GM19395 (cell line): ENCODE data around the gene TSPEAR.

Experiments
- ATAC-seq: cut with Tn5 transposase; IDR thresholded peaks from one replicate; pipeline ENCODE4 v1.9.1; 2021; ENCODE audit warnings: mild to moderate bottlenecking, moderate library complexity; ENCODE audit not compliant: unreplicated experiment

Gene TSPEAR

GRCh38 chr21:44723177-44724131 is 12.1 kb upstream of the TSPEAR start:
- no peak for ATAC-seq

DNA sequence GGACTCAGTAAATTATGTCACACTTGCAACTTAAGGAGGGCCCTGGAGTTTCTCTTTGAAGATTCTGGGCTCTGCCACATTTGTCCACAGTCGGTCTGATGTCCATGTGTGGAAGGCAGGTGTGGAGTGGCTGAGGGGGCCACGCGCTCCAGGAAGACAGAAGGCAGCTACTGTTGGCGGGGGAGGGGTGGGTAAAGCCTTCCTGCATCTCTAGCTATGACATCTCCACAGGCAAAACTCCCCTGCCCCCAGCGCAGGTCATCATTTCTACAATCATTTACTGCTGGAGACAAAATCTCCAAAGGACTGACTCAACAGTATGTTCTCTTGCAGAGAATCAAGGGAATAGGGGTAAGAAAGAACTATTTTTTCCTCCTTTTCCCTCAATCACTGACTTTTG is 11.4 kb upstream of the TSPEAR start:
- no peak for ATAC-seq

DNA sequence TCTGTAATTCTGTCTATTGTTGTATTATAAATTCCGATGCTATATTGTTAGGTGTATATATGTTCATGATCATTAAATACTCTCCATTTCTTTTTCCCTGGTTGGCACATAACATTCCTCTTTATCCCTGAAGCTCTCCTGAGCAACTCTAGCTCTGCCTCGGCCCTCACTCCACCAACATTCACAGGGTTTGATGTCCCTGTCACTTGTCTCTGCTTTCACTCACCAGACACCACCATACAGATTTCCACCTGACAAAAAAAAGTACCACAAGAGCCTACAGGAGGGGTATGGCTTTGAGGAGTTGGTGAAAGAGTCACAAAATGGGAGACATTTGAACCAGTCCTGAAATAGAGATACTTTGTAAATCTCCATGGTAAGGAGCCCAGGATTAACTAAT is 8.8 kb upstream of the TSPEAR start:
- no peak for ATAC-seq

- ATAC-seq = no peak
Observed at GRCh38 chr21:44718571-44718970, 7.2 kb upstream of the TSPEAR start.

DNA sequence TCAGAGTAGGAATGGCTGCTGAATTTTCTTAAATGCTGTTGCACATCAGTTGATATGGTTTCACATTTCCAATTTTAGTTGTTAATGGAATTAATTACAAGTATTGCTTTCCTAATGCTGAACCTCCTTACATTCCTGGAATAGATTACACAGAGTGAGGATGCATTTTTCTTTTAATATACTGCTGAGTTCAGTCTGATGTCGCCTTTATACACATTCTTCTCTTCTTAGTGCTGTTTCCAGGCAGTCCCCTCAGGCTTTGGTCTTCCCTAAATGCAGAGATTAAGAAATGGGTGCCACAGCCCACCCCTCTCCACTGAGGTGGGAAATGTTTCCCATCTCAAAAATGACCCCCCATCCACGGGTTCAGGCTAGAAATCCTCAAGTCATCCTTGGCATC is 6.7 kb upstream of the TSPEAR start:
- no peak for ATAC-seq

- ATAC-seq = no peak
Observed at GRCh38 chr21:44716984-44717383, 5.6 kb upstream of the TSPEAR start.

GRCh38 chr21:44714905-44715304 is 3.5 kb upstream of the TSPEAR start:
- no peak for ATAC-seq

GRCh38 chr21:44713846-44714245 is 2.5 kb upstream of the TSPEAR start:
- no peak for ATAC-seq

- ATAC-seq = no peak
Observed at GRCh38 chr21:44713130-44713529, 1.8 kb upstream of the TSPEAR start.

DNA sequence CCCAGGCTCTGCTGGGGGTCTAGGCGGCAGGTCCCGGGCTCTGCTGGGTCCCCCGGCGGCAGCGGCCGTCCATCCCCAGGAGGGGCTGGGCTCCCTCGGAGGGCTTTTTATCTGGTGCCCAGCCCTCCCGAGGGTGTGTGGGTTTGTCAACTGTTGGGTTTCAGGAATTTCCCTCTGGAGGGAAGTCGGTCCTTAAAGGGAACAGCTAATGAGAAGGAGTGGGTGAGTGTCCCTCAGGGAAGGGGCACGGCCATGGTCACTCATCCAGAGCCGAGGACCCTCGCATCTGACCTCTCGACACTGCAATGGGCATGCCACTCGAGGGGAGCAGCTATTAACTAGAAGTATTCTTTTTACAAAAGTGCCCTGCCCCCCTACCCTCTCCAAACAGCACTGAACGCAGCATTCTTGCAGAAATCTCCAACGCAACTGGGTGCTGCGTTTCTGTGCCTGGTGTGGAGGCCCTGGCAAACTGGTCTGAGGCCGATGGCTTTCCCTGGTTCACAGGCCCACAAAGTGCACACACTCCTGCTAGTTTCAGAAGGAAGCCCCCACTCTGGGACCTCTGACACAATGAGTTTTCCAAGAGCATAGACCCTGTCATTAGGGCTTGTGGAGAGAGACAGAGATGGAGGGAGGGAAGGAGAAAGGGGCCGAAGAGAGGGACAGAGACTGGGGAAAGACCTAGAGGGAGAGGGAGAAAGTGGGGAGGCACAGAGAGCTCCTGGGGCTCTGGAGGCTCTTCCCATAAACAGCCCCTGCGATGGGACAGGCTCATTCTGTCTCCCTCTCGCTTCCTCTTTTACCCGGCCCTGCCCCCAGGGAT is 1.0 kb upstream of the TSPEAR start:
- no peak for ATAC-seq

DNA sequence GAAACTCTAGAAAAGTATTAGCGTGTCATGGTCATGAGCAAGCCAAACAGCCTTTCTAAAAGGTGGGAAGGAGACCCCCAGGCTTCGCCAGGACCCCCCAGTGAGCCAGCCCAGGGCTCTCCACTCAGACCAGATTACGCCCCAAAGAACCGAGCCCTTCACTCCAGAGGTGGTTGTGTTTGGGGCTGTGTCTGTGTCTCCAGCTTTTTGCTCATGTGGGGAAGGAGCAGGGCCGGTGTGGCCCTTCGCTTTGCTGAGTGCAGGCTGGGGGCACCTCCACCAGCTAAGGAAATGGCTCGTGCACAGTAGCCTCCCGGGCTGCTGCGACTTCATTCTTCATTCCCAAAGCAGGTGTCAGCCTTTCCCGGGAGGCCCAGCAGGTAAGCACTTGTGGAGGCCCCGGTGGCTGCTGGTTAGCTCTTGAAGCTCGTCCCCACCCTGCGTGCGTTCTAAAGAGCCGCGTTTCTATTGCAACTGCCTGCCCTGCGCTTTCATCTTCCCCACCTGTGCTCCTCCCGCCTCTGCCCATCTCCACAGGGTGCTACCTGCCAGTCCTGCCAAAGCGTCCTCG is 531 bp downstream of the TSPEAR start:
- ATAC-seq = no peak

- ATAC-seq = no peak
Observed at GRCh38 chr21:44710294-44710665, 1.1 kb downstream of the TSPEAR start.

GRCh38 chr21:44709426-44710293 is 1.7 kb downstream of the TSPEAR start:
- ATAC-seq = no peak

GRCh38 chr21:44708866-44709425 is 2.4 kb downstream of the TSPEAR start:
- no peak for ATAC-seq

DNA sequence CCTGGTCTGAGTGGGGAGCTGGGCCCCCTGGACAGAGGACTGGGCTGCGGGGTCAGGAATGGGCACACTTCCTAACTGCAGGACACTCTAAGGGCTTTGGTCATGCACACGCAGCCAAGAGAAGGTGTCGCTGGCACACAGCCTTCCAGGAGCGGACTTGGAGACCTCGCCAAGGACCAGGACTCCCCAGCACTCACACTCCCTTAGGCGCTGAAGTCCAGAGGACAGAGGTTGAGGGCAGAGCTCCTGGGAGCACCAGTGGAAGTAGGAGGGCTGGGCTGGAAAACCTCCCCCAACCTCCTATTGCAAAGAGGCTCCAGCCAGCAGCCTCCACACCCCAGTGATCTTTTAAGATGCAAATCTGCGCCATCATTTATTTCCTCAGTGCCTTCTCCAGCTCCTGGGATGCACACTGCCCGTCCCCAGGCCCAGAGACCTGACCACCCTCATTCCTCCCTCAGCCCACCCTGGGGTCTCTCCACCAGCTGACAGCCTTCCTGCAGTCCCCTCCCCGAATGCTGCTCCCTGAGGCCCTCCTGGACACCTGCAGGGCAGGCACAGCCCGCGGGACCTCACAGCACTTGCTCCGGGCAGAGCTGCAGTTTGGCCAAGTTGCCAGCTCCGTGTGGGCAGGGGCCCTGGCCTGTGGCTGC is 3.0 kb downstream of the TSPEAR start:
- no peak for ATAC-seq

DNA sequence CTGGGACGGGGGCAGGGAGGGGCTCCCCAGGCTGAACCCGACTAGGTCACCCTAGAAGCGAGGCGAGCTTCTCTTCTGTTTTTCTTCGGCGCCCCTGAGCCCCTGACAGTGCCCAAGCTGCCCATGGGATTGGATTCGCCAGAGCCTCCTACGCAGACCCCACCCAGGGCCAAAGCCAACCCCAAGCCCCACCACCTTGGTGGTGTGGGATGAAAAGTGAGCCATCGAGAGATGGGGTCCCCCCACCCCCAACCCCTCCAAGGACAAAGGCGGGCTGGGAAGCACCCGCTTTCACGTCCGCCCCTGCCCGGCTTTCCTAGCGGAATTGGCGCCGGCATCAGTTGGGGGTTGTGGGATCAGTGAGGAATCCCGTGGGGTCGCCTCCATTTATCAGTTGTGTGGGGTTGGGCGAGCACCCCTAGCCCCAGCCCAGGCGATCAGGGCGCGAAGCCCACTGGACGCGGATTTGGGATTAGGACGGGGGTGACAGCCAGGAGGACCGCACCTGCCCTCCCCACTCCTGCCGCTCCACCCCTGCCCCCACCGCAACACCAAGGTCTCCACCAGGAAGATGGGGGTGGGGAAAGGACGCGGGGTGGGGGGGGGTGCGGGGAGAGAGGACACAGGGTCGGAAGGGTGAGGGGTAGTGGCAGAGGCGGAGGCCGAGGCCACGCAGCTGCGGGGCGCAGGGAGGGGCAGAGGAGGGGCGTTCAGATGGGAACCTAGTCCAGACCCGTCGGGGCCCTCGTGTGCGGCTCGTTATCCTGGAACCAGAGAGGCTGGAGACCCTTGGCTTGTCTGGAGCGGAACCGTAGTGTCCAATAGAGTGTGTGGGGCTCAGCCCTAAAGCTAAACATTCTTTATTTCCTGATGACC is 4.4 kb downstream of the TSPEAR start:
- ATAC-seq = no peak

- no peak for ATAC-seq
Observed at GRCh38 chr21:44706026-44706705, 5.2 kb downstream of the TSPEAR start.

DNA sequence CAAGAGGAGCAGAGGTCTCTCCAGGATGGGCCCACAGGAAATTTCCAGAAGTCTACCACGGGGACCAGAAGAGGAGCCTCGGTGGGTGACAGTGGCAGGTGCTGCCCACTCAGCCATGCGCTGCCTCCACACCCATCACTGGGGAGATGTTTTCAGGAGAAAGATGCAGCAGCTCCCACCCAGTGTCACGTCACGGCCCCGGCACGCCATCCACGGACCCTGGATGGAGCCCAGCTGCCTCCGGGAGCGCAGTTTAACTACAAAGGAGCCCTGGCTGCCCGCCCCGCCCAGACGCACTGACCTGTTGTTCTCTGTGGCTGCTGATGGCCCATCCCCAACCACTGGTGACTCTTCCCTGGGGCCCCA is 6.8 kb downstream of the TSPEAR start:
- no peak for ATAC-seq
